HG02885 (cell line): ENCODE results near the gene MRPL49.
A peak's percentile ranks its signal among the peaks of the same experiment; 100 is the strongest.
"Not testable (repeated sequence)": the region's sequence is repeated elsewhere in the genome, so short reads cannot be mapped to it uniquely, and the experiment has no call there.

Source experiments
- ATAC-seq: cut with Tn5 transposase; IDR thresholded peaks from one replicate; pipeline ENCODE4 v1.9.1; 2021; ENCODE audit warnings: mild to moderate bottlenecking; ENCODE audit not compliant: unreplicated experiment, poor library complexity

MRPL49 gene

DNA sequence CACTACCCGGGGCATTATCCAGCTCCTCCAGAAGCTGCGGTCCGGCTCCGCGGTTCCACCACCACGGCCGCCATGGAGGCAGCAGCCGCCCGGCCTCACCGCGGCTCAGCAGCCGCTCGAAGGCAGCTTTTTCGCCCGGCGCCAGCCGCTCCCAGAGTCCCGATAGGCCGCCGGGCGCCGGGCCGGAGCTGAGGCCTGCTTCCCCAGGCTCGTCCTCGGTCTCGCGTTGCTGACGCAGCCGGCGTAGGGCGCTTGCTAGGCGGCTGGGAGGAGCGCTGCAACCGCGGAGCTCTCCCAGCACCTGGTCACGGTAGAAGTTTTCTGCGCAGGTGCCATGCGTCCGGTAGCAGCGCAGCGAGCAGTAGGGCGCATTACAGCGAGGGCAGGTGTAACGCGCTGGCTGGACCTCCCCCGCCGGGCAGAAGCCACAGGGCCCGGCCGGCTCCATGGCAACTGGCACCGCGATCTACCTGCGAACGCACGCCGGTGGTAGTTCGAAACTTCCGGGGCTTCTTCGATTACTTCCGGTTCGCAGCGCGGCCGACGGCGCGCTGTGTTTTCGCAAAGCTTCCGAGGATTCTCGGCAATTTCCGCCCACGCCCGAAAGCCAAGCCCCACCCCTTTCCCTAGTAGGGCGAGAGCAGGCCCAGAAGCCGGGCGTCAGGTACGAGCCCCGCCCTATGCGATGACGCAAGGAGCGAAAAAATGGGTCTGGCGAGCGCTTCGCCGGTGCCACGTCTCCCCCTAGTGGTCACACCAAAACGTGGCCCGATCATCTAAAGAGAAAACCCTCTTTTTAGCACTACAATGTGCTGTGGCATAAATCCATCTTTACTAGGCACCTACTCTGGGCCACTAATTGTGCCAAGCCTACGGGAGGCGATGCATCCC, 4.7 kb upstream of the MRPL49 start, which contains the start of gene ZNHIT2:
TSS of gene ZNHIT2 (minus strand) at position 496 of the 891 bp plus-strand sequence. CDS start at position 448, 48 bp downstream.
- peak; percentile 70 for ATAC-seq

DNA sequence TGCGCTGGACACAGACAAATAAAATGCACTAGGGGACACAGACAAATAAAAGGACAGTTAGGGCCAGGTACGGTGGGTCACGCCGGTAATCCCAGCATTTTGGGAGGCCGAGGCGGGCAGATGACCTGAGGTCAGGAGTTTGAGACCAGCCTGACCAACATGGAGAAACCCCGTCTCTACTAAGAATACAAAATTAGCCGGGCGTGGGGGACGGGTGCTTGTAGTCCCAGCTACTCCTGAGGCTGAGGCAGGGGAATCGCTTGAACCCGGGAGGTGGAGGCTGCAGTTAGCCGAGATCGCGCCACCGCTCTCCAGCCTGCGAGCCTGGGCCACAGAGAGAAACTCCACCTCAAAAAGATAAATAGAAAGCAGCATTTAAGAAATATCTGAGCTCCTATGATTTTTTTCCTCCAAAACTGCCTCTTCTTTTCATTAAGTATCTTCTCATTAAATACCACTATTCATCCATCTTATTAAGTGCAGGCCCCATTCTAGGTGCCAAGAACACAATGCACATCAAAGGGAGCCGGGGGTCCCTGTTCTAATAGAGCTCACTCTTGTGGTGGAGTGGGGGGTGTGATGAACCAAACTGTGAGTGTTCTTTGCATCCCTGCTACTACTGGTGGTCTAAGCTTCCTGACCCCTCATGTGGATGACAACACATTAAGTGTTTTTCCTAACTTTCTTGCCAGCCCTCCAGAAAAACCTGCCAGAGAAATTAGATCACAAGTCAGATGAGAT, 3.9 kb upstream of the MRPL49 start:
- no peak for ATAC-seq

DNA sequence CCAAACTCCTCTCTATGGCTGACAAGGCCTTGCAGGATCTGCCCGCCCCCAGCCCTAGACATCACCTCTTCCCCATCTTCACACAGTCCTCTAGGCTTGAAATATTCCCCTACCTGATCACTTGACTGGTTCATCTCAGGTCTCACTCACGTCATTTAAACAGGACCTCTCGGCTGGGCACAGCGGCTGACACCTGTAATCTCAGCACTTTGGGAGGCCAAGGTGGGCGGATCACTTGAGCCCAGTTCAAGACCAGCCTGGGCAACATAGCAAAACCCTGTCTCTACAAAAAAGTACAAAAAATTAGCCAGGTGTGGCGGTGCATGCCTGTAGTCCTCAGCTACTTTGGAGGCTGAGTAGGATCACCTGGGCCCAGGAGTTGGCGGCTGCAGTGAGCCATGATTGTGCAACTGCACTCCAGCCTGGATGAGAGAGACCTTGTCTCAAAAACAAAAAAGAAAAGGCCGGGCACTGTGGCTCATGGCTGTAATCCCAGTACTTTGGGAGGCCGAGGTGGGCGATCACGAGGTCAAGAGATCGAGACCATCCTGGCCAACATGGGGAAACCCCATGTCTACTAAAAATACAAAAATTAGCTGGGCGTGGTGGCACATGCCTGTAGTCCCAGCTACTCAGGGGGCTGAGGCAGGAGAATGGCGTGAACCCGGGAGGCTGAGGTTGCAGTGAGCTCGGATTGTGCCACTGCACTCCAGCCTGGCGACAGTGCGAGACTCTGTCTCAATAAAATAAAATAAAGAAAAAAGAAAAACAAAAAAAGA, 3.0 kb upstream of the MRPL49 start:
- ATAC-seq, result not testable (repeated sequence)

DNA sequence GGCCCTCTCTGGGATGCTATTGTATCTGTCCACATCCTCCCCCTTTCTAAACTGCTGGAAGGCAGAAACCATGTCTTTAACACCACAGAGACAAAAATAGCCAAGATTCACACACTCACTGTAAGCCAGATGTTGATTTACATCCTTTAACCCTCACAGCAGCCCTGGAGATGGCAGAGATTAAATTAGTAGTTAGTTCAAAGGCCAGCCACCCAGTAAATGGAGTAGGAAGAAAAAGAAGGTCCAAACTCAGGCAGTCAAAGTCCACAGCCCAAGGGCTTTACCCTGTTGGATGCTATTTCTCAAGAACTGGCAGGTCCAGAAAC, 2.5 kb upstream of the MRPL49 start:
- no peak for ATAC-seq

DNA sequence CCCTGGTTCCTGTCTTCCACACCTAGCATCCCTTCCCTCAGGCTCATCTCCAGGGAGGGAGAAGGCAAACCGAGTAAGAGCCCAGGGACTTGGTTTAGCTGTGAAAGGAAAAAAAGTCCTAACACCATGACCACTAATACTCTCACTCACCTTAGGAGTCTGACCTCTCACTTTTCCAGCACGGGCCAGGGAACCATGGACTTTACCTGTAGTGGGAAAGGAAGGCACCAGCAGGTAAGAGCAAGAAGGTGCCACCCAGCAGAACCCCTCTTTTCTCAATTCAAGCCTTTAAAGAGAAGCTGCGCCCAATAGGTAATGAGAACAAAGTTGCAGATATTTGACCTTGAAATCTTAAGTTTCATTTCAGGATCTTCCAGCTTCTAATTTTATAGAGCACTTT, 1.3 kb upstream of the MRPL49 start:
- no peak for ATAC-seq

DNA sequence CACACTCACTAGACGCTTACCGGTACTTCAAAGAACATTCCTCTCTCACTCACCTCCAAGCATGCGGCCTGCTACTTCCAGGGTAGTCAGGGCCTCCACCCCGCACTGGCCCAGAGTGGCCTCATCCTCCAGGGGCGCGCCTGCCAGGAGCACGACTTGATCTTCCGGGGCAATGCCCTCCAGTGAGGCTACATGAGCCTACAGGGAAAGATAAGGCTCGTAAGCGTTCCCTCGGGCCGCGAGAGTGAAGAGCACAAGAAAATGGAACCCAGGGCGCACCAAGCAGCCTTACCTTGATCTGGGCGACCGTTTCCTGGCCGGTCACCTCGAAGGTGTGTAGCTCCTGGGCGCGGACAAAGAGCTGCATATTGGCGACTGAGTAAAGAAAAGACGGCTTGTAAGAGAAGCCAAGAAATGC, 665 bp upstream of the MRPL49 start:
- ATAC-seq, result no peak

DNA sequence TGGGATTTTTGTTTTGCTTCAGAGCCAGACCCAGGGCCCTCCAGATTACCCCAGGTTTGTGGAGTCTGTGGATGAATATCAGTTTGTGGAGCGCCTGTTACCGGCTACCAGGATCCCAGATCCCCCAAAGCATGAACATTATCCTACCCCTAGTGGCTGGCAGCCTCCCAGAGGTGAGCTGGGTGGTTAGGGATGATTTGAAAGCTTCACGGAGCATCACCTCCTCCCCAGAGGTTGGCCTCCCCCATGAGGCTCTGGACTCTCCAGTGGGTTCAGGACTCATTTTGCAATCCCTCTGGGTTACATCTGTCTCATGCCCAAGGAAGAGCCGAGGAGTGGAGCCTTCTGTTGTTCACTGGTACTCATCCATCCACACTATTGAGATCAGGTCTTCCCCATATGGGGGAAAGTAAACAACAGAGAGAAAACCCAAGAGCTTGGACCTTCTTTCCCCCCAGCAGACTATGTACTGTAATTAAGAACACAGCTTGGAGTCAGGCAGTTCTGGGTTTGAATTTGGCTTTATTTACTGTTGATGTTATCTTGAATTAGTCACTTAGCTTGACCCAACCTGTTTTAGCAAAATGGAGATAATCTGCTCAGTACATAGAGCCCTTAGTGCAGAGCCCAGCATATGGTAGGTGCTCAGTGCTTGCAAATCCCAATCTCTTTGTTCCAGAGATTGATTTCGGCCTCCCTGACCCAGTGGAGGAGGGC, 2.5 kb downstream of the MRPL49 start:
- ATAC-seq, result no peak

DNA sequence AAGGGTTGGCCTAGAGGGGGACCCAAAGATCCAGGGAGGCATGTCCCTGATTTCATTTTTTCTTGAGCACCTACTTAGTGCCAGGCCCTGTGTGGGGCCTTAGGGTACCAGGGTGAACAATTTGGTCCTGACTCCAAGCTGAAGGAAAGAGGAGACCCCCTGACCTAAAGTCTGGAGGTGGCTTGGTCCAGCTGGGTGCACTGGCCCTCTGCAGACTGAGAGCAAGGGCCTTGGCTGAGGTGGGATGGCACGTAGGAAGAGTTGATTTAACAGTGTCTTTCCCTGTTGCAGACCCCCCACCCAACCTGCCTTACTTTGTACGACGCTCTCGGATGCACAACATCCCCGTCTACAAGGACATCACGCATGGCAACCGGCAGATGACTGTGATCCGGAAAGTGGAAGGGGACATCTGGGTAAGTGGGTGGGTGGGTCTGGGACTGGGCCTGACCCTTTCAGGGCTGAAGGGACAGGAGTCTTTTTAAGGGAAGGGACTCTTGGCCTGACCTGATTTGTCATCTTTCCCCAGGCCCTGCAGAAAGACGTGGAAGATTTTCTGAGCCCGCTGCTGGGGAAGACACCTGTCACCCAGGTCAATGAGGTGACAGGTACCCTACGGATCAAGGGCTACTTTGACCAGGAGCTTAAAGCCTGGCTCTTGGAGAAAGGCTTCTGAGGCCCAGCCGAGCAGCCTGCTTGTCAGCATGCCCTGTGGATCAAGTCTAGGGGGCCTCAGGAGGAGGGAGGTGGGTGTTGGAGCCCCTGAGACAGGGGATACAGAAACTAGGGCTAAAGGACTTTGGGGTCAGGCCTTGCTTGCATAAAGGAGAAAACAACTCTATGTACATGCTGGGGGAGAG, 3.3 kb downstream of the MRPL49 start:
- no peak for ATAC-seq

DNA sequence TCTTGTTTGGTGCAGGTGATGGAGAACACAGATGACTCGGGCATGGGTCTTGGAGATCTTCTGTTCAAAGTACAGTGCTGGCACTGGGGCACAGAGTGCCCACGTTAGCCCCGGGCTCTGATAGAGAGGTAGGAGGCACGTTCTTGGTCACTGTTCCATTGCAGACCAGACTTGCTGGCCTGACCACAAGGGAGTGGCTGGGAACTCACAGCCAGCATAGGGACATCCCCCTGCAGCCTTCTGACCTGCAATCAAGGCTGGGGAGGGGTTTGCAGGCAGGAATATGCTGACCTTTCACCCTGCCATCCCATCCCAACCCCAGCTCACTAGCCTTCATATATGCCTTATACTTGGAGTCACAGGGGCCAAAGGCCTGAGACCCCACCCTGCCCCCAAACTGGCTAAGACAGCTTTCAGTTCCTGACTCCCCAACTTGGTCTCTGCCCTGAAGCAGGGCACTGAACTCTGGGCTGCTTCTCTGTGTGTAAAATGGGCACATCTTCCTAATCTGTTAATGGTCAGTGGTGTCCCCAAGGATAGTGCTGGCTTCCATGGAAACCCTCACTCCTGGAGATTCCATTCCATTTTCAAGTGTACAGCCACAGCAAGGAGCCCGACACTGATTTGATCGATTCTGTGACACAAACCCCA, 4.6 kb downstream of the MRPL49 start:
- ATAC-seq, result no peak

DNA sequence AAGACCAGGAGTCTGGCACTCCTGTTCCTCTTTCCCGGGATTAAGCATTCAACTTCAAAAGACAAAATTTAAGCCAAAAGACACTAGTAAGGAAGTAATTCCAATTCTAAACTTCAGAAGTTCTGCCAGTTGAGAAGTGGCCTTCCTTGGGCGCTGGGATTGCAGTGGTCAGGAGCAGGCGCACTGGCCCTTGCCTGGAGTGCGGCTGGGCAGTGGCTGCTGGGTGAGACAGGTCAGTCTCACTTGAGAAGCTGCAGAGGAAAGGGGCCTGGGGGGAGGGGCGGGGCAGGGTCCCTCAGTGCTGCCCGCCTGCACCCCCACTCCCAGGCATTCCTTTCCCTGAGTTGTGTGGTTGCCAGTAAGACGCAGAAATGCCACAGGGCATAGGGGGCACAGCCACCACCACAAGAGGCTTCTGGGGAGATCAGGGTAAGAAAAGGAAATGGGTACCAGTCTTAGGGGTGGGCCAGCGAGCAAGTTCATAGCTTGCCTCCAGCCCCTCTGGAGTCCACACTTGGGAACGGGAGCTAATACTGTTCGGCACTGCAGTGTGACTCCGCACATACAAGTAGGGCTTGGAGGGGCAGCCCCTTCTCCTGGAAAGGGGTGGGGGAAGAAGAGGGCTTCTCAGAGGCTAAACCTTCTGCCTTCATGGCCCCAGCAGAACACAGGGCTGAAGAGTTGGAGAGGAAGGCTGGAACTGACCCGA, 5.5 kb downstream of the MRPL49 start:
- ATAC-seq, result no peak

DNA sequence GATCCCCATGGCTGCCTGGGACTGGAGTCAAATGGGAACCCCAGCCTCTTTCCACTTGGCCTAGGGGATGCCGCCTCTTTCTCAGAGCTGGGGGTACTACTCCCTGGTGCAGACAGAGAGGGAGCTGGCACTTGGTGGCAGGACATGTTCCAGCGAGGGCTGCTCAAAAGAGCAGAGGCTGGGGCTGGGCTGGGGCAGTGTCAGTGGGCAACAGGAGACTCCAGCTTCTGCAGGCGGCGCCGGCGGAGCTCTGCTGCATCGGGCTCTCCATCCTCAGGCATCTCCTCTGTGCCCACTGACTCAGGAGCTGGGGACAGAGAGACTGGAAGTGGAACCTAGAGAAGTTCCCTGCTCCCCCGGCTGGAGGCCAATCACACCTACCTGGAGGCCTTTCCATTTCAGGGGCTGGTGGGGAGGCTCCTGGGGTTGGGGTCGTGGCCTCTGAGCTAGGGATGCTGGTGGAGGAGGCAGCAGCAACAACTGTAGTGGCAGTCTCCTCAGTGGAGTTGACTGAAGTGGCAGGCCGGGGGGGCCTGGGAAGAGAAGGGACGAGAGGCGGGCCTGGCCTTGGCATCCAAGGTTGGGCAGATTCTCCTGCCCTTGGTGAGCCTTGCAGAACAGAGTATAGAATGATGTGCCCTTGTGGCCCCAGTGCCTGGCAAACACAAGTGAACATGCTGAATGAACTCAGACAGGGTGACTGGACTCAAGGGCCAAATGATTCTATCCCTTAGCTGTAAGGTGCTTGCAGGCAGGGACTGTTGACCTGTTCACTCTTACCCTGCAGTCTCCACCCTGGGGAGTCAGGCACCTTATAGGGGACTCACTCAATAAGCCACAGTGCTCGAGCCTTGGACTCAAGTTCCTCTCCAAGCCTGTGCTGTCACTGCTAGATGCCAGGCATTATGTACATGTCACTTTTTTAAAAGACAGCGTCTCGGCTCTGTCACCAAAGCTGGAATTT, 6.3 kb downstream of the MRPL49 start:
- no peak for ATAC-seq

DNA sequence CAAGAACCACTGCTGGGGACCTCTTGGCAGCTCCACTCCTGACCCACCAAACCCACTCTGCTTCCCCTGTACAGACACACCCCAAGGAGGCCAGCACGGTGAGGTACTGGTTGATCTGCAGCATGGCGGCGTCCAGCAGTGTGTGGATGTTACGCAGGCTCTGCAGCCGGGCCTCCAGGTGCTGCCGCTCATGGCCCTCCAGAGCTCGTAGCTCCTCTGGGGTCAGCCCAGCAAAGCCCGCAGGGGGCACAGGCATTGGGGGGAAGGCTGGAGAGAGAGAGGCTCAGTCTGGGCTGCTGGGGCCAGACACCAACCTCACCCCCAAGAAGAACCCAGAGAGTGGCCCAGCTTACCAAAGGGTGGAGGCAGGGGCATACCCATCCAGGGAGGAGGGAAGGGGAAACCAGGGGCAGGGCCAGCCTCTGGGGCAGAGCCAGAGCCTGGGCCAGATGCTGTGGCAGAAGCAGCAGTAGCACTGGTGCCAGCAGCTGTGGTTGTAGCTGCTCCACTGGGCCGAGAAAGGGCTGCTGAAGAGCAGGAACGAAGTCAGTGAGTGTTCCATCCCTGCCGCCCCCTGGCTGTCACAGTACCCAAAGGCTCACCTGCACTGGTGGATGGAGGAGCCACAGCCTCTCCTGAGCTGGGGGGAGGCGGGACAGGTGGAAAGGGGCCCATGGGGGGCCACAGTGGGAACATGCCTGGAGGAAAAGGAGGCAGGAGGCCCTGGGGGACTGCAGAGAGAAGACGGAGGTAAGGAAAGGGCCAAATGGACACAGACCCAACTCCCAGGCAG, 7.7 kb downstream of the MRPL49 start:
- no peak for ATAC-seq

DNA sequence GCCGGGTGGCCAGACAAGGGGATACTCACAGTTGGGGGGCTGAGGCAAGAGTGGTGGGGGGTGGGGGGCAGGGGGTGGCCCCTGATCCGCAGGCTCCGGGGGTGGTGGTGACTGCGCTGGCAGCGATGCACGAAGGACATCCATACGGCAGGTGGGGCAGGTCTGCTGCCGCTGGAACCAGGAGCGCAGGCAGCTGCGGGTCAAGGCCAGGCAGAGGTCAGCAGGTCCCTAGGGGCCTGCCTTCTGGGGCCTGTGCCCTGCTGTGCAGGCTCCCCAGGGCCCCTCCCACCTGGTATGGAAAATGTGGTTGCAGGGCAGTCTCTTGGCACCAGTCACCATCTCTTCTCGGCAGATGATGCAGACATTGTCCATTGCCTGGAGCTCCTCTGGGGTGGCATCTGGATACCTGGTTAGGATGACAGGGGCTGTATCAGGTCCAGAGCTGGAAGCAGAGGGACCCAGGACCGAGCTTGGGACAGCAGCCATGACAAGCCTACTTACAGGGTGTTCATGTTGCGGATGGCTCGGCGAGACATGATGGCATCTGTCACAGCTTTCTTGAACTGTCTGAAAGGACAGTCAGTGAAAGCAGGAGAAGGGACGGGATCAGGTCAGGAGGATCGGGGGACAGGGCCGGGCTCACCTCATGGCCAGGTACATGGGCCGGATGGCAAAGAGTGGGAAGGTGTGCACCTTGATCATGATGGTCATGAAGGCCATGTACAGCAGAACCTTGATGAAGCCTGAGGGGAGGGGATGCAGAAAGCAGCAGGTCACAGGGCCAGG, 8.7 kb downstream of the MRPL49 start:
- ATAC-seq, result no peak

DNA sequence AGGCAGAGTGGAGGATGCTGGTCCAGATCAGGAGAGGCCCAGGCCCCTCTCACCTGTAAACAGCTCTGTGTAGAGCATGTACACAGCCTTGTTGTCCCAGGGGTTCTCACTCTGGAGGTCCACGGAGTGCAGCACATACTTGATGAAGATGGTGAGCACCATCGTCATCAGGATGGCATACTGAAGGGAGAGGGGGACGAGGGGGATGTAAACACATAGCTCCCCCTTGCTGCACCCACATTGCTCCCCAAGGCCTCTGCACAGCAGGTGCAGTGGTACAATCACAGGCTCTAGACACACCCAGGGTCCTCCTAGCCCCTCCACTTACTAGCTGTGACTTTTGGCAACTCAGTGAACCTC, 9.3 kb downstream of the MRPL49 start:
- ATAC-seq, result no peak

DNA sequence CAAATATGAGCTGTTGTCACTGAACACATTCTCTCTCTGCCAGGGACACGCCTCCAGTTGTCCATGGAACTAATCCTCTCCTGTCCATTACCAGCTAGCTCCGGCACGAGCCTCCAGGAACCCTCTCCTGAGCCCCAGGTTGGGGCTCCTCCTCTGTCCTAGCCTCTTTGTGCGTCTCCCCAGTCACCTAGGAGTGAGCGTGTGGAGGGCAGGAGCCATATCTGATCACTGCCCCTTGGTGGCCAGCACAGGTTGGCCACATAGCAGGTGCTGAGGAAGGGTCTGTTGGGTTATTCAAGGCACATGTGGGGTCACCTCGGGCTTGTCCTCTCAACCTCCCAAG, 9.7 kb downstream of the MRPL49 start:
- ATAC-seq, result no peak
